ENCODE measurements around the gene WDR83. TPM values are rescaled to one million over a fixed set of nuclear protein-coding genes. Genes with fewer than 3 reads are reported as not detected.
A peak's percentile ranks its signal among the peaks of the same experiment; 100 is the strongest.

WDR83 gene
- total and polyA plus RNA-seq, 10 of the 15 experiments (the other 5 are each of a cell fraction or from before 2014, with no cell fraction given): 0.58 to 17.7 (median 10.8) TPM

DNA sequence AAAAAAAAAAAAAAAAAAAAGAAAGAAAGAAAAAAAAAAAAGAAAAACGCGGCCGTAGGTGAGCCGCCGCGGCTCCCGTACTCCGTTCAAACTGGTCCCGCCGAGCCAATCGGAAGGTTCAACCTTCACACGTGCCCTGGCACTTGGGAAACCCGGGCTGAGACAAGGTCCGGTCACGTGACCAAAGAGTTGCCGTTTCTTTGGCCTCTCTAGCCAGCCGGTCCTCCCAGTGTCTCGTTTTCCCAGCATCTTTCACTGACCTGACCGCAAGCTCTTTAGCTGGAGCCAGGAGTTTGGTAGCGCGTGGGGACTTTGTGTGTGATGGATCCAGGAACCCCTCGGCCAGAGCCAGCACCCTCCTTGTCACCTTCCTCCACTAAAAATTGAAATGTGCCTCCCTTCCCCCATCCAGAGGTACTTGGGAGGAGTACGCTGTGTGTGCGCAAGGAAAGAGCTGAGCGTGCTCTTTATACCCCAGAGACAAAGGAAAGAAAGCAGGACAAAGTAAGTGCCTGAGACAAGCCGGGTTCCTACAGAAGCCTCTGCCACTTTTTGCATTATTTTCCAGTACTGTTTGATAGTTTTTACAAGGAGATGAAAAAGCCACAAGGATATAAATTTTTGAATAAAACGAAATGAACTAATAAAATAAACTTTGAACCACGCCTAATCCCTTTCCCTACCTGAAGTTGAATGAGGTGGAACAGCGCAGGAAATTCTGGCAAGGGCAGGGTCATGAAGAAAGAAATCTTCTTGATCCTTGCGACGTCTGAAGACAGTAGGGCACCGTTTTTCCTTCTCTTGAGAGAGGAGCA lies 56.2 kb downstream of the WDR83 start (continued):
- TF ChIP-seq, protein P1, sequence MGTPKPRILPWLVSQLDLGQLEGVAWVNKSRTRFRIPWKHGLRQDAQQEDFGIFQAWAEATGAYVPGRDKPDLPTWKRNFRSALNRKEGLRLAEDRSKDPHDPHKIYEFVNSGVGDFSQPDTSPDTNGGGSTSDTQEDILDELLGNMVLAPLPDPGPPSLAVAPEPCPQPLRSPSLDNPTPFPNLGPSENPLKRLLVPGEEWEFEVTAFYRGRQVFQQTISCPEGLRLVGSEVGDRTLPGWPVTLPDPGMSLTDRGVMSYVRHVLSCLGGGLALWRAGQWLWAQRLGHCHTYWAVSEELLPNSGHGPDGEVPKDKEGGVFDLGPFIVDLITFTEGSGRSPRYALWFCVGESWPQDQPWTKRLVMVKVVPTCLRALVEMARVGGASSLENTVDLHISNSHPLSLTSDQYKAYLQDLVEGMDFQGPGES (IDR thresholded peaks at IDR 0.05): peak; percentile 42; the same call in 1 of the 2 replicates
- TF ChIP-seq RAD21 (IDR thresholded peaks at IDR 0.05; ENCODE audit: insufficient read depth, low read depth, low read length) (no peak), EP300 (IDR thresholded peaks at IDR 0.05; ENCODE audit: borderline replicate concordance in 1 of 2, control insufficient read depth in 1 of 2, low read depth in 2 of 2, low read length in 2 of 2) (peak; percentile 4 to 40; a peak in 1 of 4 replicates), CHD1 (IDR thresholded peaks at IDR 0.05; ENCODE audit: low read depth, low read length) (no peak), SMAD1 (IDR thresholded peaks at IDR 0.05; ENCODE audit: low read depth, partially characterized antibody) (no peak), SIN3A (IDR thresholded peaks at IDR 0.05; ENCODE audit: low read depth, low read length) (0 out of 2 replicates have a peak, but pooled peaks have one; percentile 28), POU2F2 (IDR thresholded peaks at IDR 0.05; ENCODE audit: borderline replicate concordance, low read depth, low read length) (peak; percentile 58; the same call in 2 of the 3 replicates), GABPA (IDR thresholded peaks at IDR 0.05; ENCODE audit: low read depth) (peak; percentile 83), HDGF (IDR thresholded peaks at IDR 0.05) (no peak), WRNIP1 (IDR thresholded peaks at IDR 0.05; ENCODE audit: borderline replicate concordance, low read depth, low read length) (peak; percentile 82; the same call in 1 of the 2 replicates), SUPT20H (IDR thresholded peaks at IDR 0.05; ENCODE audit: borderline replicate concordance, control insufficient read depth, low read depth, low read length) (no peak)
- TF ChIP-seq, protein P2, sequence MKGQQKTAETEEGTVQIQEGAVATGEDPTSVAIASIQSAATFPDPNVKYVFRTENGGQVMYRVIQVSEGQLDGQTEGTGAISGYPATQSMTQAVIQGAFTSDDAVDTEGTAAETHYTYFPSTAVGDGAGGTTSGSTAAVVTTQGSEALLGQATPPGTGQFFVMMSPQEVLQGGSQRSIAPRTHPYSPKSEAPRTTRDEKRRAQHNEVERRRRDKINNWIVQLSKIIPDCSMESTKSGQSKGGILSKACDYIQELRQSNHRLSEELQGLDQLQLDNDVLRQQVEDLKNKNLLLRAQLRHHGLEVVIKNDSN (IDR thresholded peaks at IDR 0.05; ENCODE audit: borderline replicate concordance, extremely low read length, insufficient read depth, low read depth, low read length): peak; percentile 98
- TF ChIP-seq, protein P3, sequence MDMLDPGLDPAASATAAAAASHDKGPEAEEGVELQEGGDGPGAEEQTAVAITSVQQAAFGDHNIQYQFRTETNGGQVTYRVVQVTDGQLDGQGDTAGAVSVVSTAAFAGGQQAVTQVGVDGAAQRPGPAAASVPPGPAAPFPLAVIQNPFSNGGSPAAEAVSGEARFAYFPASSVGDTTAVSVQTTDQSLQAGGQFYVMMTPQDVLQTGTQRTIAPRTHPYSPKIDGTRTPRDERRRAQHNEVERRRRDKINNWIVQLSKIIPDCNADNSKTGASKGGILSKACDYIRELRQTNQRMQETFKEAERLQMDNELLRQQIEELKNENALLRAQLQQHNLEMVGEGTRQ (IDR thresholded peaks at IDR 0.05; ENCODE audit: borderline replicate concordance, low read depth, low read length): peak; percentile 99
- TF ChIP-seq, protein P4, sequence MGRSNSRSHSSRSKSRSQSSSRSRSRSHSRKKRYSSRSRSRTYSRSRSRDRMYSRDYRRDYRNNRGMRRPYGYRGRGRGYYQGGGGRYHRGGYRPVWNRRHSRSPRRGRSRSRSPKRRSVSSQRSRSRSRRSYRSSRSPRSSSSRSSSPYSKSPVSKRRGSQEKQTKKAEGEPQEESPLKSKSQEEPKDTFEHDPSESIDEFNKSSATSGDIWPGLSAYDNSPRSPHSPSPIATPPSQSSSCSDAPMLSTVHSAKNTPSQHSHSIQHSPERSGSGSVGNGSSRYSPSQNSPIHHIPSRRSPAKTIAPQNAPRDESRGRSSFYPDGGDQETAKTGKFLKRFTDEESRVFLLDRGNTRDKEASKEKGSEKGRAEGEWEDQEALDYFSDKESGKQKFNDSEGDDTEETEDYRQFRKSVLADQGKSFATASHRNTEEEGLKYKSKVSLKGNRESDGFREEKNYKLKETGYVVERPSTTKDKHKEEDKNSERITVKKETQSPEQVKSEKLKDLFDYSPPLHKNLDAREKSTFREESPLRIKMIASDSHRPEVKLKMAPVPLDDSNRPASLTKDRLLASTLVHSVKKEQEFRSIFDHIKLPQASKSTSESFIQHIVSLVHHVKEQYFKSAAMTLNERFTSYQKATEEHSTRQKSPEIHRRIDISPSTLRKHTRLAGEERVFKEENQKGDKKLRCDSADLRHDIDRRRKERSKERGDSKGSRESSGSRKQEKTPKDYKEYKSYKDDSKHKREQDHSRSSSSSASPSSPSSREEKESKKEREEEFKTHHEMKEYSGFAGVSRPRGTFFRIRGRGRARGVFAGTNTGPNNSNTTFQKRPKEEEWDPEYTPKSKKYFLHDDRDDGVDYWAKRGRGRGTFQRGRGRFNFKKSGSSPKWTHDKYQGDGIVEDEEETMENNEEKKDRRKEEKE (IDR thresholded peaks at IDR 0.05): no peak
- TF ChIP-seq, protein P5, sequence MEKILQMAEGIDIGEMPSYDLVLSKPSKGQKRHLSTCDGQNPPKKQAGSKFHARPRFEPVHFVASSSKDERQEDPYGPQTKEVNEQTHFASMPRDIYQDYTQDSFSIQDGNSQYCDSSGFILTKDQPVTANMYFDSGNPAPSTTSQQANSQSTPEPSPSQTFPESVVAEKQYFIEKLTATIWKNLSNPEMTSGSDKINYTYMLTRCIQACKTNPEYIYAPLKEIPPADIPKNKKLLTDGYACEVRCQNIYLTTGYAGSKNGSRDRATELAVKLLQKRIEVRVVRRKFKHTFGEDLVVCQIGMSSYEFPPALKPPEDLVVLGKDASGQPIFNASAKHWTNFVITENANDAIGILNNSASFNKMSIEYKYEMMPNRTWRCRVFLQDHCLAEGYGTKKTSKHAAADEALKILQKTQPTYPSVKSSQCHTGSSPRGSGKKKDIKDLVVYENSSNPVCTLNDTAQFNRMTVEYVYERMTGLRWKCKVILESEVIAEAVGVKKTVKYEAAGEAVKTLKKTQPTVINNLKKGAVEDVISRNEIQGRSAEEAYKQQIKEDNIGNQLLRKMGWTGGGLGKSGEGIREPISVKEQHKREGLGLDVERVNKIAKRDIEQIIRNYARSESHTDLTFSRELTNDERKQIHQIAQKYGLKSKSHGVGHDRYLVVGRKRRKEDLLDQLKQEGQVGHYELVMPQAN (conservative IDR thresholded peaks at IDR 0.05): peak; percentile 75
- TF ChIP-seq, protein P6, sequence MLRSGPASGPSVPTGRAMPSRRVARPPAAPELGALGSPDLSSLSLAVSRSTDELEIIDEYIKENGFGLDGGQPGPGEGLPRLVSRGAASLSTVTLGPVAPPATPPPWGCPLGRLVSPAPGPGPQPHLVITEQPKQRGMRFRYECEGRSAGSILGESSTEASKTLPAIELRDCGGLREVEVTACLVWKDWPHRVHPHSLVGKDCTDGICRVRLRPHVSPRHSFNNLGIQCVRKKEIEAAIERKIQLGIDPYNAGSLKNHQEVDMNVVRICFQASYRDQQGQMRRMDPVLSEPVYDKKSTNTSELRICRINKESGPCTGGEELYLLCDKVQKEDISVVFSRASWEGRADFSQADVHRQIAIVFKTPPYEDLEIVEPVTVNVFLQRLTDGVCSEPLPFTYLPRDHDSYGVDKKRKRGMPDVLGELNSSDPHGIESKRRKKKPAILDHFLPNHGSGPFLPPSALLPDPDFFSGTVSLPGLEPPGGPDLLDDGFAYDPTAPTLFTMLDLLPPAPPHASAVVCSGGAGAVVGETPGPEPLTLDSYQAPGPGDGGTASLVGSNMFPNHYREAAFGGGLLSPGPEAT (IDR thresholded peaks at IDR 0.05; ENCODE audit: low read depth): peak; percentile 84
